ENCODE data around the gene PCSK5. TPM values are rescaled to one million over a fixed set of nuclear protein-coding genes. Genes with fewer than 3 reads are reported as not detected.

The PCSK5 gene
- total and polyA plus RNA-seq, 2 of the 8 experiments (the other 6 are each of a cell fraction or from before 2014, with no cell fraction given): 5.5 to 10.7 TPM

DNA sequence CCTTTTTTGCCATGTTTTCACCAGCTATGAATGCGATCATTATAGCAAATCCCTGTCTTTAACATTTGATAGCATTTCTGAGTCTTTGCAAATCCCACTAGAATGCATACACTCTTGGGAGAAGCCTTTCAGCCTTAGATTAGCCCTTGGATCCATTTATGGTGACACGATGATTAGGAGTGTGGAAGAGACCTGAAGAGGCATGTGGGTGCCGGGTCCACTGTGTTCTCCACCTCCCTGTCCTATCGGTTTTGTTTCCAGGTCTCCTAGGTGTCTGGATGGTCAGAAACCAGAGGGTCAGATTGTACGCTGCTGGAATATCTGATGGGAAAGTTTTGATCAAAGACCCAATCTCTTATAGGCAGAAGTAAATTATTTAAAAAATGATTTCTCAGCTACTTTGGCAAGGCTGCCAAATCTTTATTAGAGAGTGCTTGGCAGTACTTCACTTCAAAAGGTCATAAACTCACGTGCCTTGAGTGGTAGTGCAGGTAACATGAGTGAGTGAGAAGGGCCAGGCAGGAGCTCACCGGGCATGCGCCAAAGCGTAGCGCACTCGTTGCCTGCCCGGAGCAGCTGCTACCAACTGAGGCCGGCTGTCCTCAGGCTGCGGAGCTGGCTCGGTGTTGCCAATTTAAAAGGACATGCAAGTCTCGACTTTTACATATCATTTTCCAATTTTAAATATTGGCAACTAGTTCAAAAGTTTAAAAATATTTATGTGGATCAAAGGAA is 51.3 kb downstream of the PCSK5 start (continued):
- TF ChIP-seq KDM1A (IDR thresholded peaks at IDR 0.05; ENCODE audit: borderline replicate concordance, low read length): no peak
